Activated T-cell treated with anti-CD3 and anti-CD28 coated beads, Interleukin-2, amount 50 U/mL, for 72 hours (primary cell): ENCODE data around the gene NMRK2. TPM values are rescaled to one million over a fixed set of nuclear protein-coding genes. Genes with fewer than 3 reads are reported as not detected.

ENCODE experiments used
- ATAC-seq, 2 donors: fragments of 150-1000 bp; cut with Tn5 transposase; replicated peaks in 1 of 2; 2 replicates each; pipeline ENCODE4 v1.10.0; 2021; ENCODE audit warnings: moderate library complexity in 2 of 2, mild to moderate bottlenecking in 1 of 2
- DNase-seq, 2 donors: peaks; one replicate each; pipeline ENCODE4 v3.0.0; 2021 to 2022; ENCODE audit warnings: mixed read lengths in 1 of 2
- H3K27ac Mint-ChIP-seq: one replicate; pipeline ENCODE4 v1.8.0; 2022; ENCODE audit warnings: mild to moderate bottlenecking, moderate library complexity, mixed read lengths
- H3K27me3 Mint-ChIP-seq: one replicate; pipeline ENCODE4 v1.8.0; 2022; ENCODE audit warnings: low read depth, mixed read lengths
- H3K36me3 Mint-ChIP-seq, 2 donors: one replicate each; pipeline ENCODE4 v1.8.0; 2022; ENCODE audit warnings: mixed read lengths in 2 of 2, mild to moderate bottlenecking in 1 of 2; ENCODE audit not compliant: insufficient read depth in 2 of 2
- H3K4me1 Mint-ChIP-seq: one replicate; pipeline ENCODE4 v1.8.0; 2022; ENCODE audit warnings: low read depth, mixed read lengths
- H3K4me3 Mint-ChIP-seq, 2 donors: one replicate each; pipeline ENCODE4 v1.8.0; 2022; ENCODE audit warnings: mild to moderate bottlenecking in 2 of 2, mixed read lengths in 2 of 2, moderate library complexity in 2 of 2
- H3K9me3 Mint-ChIP-seq, 2 donors: one replicate each; pipeline ENCODE4 v1.8.0; 2022; ENCODE audit warnings: mixed read lengths in 2 of 2
- total RNA-seq, 2 donors: library from RNA; stranded (reverse); gene quantifications; one replicate each; pipeline ENCODE4 v1.2.3, GENCODE V29; 2022

Gene NMRK2
- total RNA-seq, 2 donors from 2014 or later, result not detected

- Mint-ChIP-seq H3K27ac (peak overlapping the region; percentile 97), H3K4me3 (peak overlapping the region; percentile 94 to 95), H3K9me3 (no peaks in the 10 kb centered on the region), H3K4me1 (peaks cover 74% of the 10 kb centered on the region), H3K27me3 (no peaks in the 10 kb centered on the region), H3K36me3 (peaks cover 18 to 39% of the 10 kb centered on the region in 2 donors)
- DNase-seq (no peak), ATAC-seq (peak in 1 of 2 donors; percentile 3)
Observed at GRCh38 chr19:3983936-3984583, 51.2 kb downstream of the NMRK2 start.

- no peaks in the 10 kb centered on the region for H3K9me3 Mint-ChIP-seq
- ATAC-seq, result no peak
- H3K4me3 Mint-ChIP-seq, result peak overlapping the region; percentile 94 to 95
- DNase-seq, result no peak
- H3K36me3 Mint-ChIP-seq, result peaks cover 18 to 36% of the 10 kb centered on the region in 2 donors
- peak overlapping the region; percentile 97 for H3K27ac Mint-ChIP-seq
- H3K4me1 Mint-ChIP-seq, result peaks cover 70% of the 10 kb centered on the region
- H3K27me3 Mint-ChIP-seq, result no peaks in the 10 kb centered on the region
Observed at GRCh38 chr19:3984584-3984907, 51.7 kb downstream of the NMRK2 start.

DNA sequence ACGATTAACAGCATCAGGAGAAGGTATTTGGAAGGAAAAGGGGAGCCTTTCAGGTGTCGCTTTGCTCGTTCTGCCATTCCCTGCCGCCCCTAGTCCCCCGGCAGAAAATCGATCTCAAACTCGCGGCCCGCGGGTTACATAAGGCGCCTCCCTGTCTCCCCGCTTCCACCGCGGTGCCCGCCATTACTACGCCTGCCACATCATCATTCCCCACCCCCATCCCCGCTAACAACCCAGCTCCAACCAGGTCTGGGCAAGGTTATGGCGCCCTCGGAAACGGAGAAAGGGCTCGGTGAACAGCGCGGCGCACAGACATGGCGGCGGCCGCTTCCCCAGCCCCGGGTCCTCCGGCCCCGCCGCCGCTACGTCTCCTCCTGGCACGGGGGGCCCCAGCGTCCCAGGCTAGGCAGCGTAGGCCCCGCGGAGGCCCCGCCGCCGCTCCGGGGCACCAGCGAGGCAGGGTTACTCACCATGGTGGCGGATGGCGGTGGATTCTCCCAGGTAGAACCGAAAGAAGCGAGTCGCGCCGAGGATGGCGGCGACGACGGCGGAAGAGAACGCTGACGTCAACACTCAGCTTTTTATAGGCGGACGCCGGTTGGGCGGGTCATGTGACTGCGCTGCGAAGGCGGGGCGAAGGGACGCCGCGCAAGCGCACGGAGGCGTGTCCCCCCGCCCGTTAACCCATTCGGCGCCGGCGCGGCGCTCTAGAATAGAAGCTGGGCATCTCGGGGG, 52.2 kb downstream of the NMRK2 start, which contains the start of gene EEF2:
Gene EEF2 (minus strand): TSS at position 556 of the 735 bp plus-strand sequence. CDS start 83 bp downstream, at position 473.
- peak; percentile 60 to 67 for ATAC-seq
- H3K27me3 Mint-ChIP-seq, result no peaks in the 10 kb centered on the region
- peaks cover 18 to 34% of the 10 kb centered on the region in 2 donors for H3K36me3 Mint-ChIP-seq
- peaks cover 67% of the 10 kb centered on the region for H3K4me1 Mint-ChIP-seq
- peak; percentile 91 to 94 for DNase-seq
- H3K4me3 Mint-ChIP-seq, result peak within 1 kb of the TSS; percentile 94 to 95
- no peaks in the 10 kb centered on the region for H3K9me3 Mint-ChIP-seq
- H3K27ac Mint-ChIP-seq, result peak within 1 kb of the TSS; percentile 97

GRCh38 chr19:3985643-3986259, 52.9 kb downstream of the NMRK2 start:
- no peak for ATAC-seq
- peak overlapping the region; percentile 97 for H3K27ac Mint-ChIP-seq
- H3K4me3 Mint-ChIP-seq, result peak overlapping the region; percentile 94 to 95

GRCh38 chr19:3986260-3987041, 53.6 kb downstream of the NMRK2 start:
- no peaks in the 10 kb centered on the region for H3K27me3 Mint-ChIP-seq
- H3K4me3 Mint-ChIP-seq, result peak overlapping the region; percentile 94 to 95
- peak overlapping the region; percentile 84 for H3K27ac Mint-ChIP-seq
- DNase-seq, result peak; percentile 66 to 72
- peaks cover 16 to 30% of the 10 kb centered on the region in 2 donors for H3K36me3 Mint-ChIP-seq
- peaks cover 2% of the 10 kb centered on the region in 2 donors for H3K9me3 Mint-ChIP-seq
- H3K4me1 Mint-ChIP-seq, result peaks cover 72% of the 10 kb centered on the region
- ATAC-seq, result peak; percentile 28 to 29

More at GRCh38 chr19:3985643-3986259, 52.9 kb downstream of the NMRK2 start:
- Mint-ChIP-seq H3K36me3 (peaks cover 18 to 34% of the 10 kb centered on the region in 2 donors), H3K9me3 (peaks cover under 1 to 1% of the 10 kb centered on the region in 2 donors), H3K4me1 (peaks cover 73% of the 10 kb centered on the region), H3K27me3 (no peaks in the 10 kb centered on the region)
- DNase-seq, result no peak

DNA sequence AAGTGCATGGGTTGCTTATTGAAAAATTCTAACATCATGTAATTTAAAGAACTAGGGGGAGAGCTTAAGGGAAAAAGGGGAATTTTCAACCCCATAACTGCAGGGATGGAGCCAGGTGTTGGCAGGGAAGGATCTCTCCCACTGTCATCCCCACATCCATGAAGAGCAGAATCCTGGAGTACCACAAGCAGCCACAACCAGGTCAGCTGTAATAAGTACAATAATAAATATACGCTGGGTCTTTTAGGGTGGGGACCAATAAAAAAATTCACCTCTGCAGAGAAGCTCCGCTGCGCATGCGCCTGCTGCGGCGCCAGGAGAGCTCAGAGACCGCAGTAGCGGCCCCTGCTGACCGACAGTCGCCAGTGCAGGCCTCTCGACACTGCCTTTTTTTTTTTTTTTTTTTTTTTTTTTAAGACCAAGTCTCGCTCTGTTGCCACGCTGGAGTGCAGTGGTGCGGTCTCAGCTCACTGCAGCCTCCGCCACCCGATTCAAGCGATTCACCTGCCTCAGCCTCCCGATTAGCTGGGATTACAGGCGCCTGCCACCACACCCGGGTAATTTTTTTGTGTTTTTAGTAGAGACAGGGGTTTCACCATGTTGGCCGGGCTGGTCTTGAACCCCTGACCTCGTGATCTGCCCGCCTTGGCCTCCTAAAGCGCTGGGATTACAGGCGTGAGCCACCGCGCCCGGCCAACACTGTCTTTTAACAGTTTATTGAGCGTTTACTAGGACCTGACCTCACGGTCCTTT, 54.9 kb downstream of the NMRK2 start:
- Mint-ChIP-seq H3K4me1 (peaks cover 58% of the 10 kb centered on the region), H3K27me3 (no peaks in the 10 kb centered on the region), H3K27ac (peak overlapping the region; percentile 95), H3K36me3 (peaks cover 16 to 23% of the 10 kb centered on the region in 2 donors), H3K4me3 (peak overlapping the region; percentile 90 to 95), H3K9me3 (peaks cover 2% of the 10 kb centered on the region in 2 donors)
- DNase-seq (peak; percentile 90 to 91), ATAC-seq (peak; percentile 28 to 33)

DNA sequence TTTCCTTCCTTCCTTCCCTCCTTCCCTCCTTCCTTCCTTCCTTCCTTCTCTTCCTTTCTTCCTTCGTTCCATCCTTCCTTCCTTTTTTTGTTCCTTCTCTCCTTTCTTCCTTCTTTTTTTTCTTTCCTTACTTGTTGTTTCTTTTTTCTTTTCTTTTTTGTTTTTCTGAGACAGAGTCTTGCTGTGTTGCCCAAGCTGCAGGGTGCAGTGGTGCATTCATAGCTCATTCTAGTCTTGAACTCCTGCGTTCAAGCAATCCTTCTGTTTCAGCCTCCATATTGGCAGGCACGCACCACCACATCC, 57.9 kb downstream of the NMRK2 start:
- peaks cover 35% of the 10 kb centered on the region for H3K4me1 Mint-ChIP-seq
- H3K27ac Mint-ChIP-seq, result peak overlapping the region; percentile 98
- ATAC-seq, result no peak
- H3K27me3 Mint-ChIP-seq, result no peaks in the 10 kb centered on the region
- H3K9me3 Mint-ChIP-seq, result peaks cover 2% of the 10 kb centered on the region in 2 donors
- DNase-seq, result no peak
- H3K4me3 Mint-ChIP-seq, result peak overlapping the region; percentile 53 to 86
- peaks cover 0 to 3% of the 10 kb centered on the region in 2 donors for H3K36me3 Mint-ChIP-seq

Other genes starting within 250 kb of the NMRK2 start
- 10 to 100 TPM; 16.0 to 21.0 TPM for gene PIP5K1C, start 232.6 kb upstream of the NMRK2 start, total RNA-seq
- 1 to 10 TPM; 1.7 to 5.8 TPM for gene TJP3, start 224.7 kb upstream of the NMRK2 start, total RNA-seq
- 10 to 100 TPM; 51.8 to 52.7 TPM for gene APBA3, start 171.4 kb upstream of the NMRK2 start, total RNA-seq
- 10 to 100 TPM; 67.3 to 74.2 TPM for gene MRPL54, start 170.4 kb upstream of the NMRK2 start, total RNA-seq
- gene RAX2, start 160.8 kb upstream of the NMRK2 start, total RNA-seq, result not detected
- 10 to 100 TPM; 15.5 to 19.2 TPM for gene MATK, start 146.7 kb upstream of the NMRK2 start, total RNA-seq
- gene ZFR2, start 64.0 kb upstream of the NMRK2 start, total RNA-seq, result under 1 TPM in 1 of 2 donors, not detected in 1; 0.56 TPM
- under 1 TPM in 1 of 2 donors, not detected in 1; 0.05 TPM for gene ATCAY, start 52.4 kb upstream of the NMRK2 start, total RNA-seq
- 10 to 100 TPM; 33.8 to 45.9 TPM for gene DAPK3, start 38.0 kb downstream of the NMRK2 start, total RNA-seq
- 1,000 to 10,000 TPM; 3,876 to 4,058 TPM for gene EEF2, start 52.4 kb downstream of the NMRK2 start, total RNA-seq
- gene PIAS4, start 74.7 kb downstream of the NMRK2 start, total RNA-seq, result 10 to 100 TPM; 33.4 TPM
- gene ZBTB7A, start 133.8 kb downstream of the NMRK2 start, total RNA-seq, result 10 to 100 TPM; 29.9 to 39.6 TPM
- gene MAP2K2, start 191.1 kb downstream of the NMRK2 start, total RNA-seq, result 100 to 1,000 TPM; 144 to 157 TPM
- gene CREB3L3, start 220.6 kb downstream of the NMRK2 start, total RNA-seq, result under 1 TPM in 1 of 2 donors, not detected in 1; 0.10 TPM
- 10 to 100 TPM; 44.1 to 45.9 TPM for gene SIRT6, start 249.5 kb downstream of the NMRK2 start, total RNA-seq
- 1 to 10 TPM; 2.8 to 4.1 TPM for gene ANKRD24, start 249.6 kb downstream of the NMRK2 start, total RNA-seq